ENCODE measurements around the gene MACO1. TPM values are rescaled to one million over a fixed set of nuclear protein-coding genes. Genes with fewer than 3 reads are reported as not detected.

The MACO1 gene
- total RNA-seq, 1 donor from 2014 or later: 31.5 TPM

DNA sequence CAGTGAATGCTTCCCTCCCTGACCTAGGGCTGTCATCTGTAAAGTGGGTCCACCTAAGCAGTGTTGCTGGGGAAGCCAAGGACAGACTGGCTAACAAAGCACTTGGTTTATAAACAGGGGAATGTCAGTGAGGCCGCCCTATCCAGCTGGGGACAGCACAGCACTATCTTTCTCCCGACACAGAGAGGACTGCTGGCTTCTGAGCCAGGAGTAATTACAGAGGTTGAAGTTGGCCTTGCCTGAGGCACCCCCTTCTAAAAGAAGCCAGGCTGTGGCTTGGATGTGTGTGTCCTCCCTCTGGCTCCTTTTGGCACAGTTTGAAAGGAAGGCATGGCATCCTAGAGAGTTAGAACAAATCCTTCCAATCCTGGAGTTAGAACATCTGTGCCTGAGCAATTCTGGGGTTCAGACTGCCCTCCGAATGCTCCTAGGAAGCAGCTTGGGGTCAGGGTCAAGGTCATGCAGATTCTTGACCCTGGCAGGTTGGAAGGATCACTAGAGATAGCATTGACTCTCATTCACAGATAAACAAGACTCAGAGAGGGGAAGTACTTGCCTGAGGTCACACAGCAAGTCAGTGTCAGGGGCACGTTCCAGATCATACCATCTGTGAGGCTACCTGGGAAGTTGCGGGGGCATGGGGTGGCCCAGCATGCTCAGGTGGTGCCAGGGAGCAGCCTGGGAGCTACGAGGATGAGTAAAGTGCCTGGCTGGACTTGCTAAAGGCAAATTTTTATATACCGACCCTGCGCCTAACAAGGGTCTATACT, 111.4 kb downstream of the MACO1 start:
- no peaks in the 10 kb centered on the region for H3K9me3 Mint-ChIP-seq (ENCODE audit: low read depth)
- H3K27ac Mint-ChIP-seq: no peak overlapping the region
- peak overlapping the region; percentile 62 for H3K4me3 Mint-ChIP-seq (ENCODE audit: low read depth)
- peaks cover 7% of the 10 kb centered on the region for H3K4me1 Mint-ChIP-seq (ENCODE audit: low read depth)
- H3K27me3 Mint-ChIP-seq: peaks cover 3% of the 10 kb centered on the region
- TF ChIP-seq, protein P1, sequence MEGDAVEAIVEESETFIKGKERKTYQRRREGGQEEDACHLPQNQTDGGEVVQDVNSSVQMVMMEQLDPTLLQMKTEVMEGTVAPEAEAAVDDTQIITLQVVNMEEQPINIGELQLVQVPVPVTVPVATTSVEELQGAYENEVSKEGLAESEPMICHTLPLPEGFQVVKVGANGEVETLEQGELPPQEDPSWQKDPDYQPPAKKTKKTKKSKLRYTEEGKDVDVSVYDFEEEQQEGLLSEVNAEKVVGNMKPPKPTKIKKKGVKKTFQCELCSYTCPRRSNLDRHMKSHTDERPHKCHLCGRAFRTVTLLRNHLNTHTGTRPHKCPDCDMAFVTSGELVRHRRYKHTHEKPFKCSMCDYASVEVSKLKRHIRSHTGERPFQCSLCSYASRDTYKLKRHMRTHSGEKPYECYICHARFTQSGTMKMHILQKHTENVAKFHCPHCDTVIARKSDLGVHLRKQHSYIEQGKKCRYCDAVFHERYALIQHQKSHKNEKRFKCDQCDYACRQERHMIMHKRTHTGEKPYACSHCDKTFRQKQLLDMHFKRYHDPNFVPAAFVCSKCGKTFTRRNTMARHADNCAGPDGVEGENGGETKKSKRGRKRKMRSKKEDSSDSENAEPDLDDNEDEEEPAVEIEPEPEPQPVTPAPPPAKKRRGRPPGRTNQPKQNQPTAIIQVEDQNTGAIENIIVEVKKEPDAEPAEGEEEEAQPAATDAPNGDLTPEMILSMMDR (IDR thresholded peaks at IDR 0.05; ENCODE audit: unreplicated experiment): no peak
- no peaks in the 10 kb centered on the region for H3K36me3 Mint-ChIP-seq (ENCODE audit: insufficient read depth)
- no peak for DNase-seq (ENCODE audit: low spot score, unreplicated experiment)

DNA sequence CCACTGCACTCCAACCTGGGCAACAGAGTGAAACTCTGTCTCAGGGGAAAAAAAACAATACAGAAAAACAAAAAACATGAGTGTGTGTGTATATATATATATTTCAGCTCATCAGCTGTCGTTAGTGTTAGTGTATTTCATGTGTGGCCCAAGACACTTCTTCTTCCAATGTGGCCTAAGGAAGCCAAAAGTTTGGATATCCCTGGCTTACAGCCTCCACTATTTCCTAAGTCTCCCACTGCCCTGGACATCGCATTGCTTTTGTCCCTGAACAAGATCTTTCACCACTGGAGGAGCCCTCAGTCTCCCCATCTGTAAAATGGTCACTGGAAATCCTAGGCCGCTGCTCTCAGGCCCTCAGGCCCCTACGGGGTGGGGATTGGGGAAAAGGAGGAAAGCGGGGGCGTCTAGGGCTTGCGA, 112.3 kb downstream of the MACO1 start:
- DNase-seq (ENCODE audit: low spot score, unreplicated experiment): no peak
- Mint-ChIP-seq H3K9me3 (ENCODE audit: low read depth) (no peaks in the 10 kb centered on the region), H3K4me1 (ENCODE audit: low read depth) (peaks cover 6% of the 10 kb centered on the region), H3K36me3 (ENCODE audit: insufficient read depth) (no peaks in the 10 kb centered on the region), H3K4me3 (ENCODE audit: low read depth) (peak overlapping the region; percentile 62), H3K27me3 (peaks cover 3% of the 10 kb centered on the region), H3K27ac (no peak overlapping the region)
- TF ChIP-seq, protein P1 (IDR thresholded peaks at IDR 0.05; ENCODE audit: unreplicated experiment): no peak

DNA sequence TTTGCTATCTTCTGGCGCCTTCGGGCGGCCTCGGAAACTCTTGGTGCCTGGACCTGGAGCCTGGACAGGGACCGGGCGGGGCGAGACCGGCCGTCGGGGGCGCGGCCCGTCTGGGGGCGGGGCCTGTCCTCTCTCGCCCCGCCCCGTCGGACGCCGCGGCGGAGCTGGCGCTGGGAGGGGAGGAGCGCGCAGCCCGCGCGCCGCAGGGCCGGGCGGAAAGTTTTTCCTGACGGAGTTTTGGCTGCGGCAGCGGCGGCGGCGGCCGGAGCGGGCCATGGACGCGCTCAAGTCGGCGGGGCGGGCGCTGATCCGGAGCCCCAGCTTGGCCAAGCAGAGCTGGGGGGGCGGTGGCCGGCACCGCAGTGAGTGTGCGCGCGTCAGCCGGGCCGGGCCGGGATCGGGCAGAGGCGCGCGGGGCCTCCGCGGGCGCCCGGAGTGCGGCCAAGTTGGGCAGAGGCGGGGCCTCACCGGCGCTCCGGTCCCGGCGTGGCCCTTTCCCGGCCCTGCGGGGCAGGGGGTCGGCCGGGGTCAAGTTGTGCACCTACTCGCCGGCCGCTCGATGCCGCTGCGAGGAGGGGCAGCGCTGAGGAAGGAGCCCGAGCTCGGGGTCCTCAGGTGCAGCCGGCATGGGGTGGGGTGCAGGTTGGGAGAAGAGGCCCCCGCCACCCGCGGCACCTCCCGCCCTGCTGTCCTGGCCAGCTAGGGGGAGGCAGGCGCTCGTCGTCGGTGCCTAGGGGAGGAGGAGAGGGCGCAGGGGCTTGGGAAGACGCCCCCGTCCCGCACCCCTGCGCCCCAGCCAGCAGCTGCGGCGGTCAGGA, 112.9 kb downstream of the MACO1 start, which contains the start of gene LDLRAP1:
Gene LDLRAP1, plus strand, starts transcription at position 182 of the 818 bp plus-strand sequence. Its CDS starts 93 bp downstream, at position 275.
- no peaks in the 10 kb centered on the region for H3K9me3 Mint-ChIP-seq (ENCODE audit: low read depth)
- H3K27me3 Mint-ChIP-seq: peaks cover 3% of the 10 kb centered on the region
- no peak within 1 kb of the TSS for H3K27ac Mint-ChIP-seq
- TF ChIP-seq, protein P1 (IDR thresholded peaks at IDR 0.05; ENCODE audit: unreplicated experiment): no peak
- H3K36me3 Mint-ChIP-seq (ENCODE audit: insufficient read depth): no peaks in the 10 kb centered on the region
- peaks cover 6% of the 10 kb centered on the region for H3K4me1 Mint-ChIP-seq (ENCODE audit: low read depth)
- peak within 1 kb of the TSS; percentile 68 for H3K4me3 Mint-ChIP-seq (ENCODE audit: low read depth)
- peak; percentile 57 for DNase-seq (ENCODE audit: low spot score, unreplicated experiment)

DNA sequence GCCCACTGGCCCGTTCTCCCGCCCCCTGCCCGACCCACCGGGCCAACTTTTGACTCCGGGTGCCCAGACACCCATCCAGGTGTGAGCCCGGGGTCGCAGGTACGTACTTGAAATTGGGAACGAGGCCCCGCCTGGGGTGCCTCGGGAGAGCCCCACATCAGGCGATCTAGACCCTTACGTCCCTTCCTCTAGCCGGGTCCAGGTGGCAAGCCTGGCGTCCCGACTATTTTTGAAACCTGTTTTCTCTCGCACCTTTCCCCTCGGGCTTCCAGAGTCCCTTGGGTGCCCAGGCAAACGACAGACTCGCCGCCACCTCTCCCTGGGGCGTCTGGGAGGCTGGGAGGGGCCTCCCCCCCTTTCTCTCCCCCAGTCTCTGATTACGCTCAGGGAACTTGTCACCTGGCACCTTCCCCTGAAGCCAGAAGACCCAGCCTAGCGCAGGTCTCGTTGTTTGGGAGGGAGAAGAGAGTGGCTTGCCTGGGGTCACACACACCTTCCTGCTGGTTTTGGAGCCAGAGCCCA, 113.6 kb downstream of the MACO1 start:
- TF ChIP-seq, protein P1 (IDR thresholded peaks at IDR 0.05; ENCODE audit: unreplicated experiment): no peak
- H3K4me1 Mint-ChIP-seq (ENCODE audit: low read depth): peaks cover 6% of the 10 kb centered on the region
- peaks cover 3% of the 10 kb centered on the region for H3K27me3 Mint-ChIP-seq
- no peak for DNase-seq (ENCODE audit: low spot score, unreplicated experiment)
- no peaks in the 10 kb centered on the region for H3K9me3 Mint-ChIP-seq (ENCODE audit: low read depth)
- no peaks in the 10 kb centered on the region for H3K36me3 Mint-ChIP-seq (ENCODE audit: insufficient read depth)
- H3K4me3 Mint-ChIP-seq (ENCODE audit: low read depth): peak overlapping the region; percentile 68
- H3K27ac Mint-ChIP-seq: no peak overlapping the region

DNA sequence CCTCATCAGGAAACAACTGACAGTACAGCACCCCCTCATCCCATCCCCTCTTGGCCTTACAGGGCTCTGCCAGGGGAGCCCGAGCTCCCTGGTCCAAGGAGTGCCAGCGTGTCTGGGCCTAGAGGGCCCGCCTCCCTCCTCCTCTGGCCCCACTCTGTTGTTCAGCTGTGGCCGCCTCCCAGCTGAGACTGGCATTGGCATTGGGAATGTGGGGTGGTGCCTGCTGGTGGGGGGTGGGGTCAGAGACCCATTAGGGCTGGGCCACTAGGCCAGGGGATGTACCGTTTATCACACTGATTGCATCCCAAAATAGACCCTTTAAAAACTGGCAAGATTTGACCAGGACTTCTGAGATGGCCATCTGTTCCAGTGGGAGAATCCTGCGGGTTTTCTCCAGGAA, 114.1 kb downstream of the MACO1 start:
- H3K4me1 Mint-ChIP-seq (ENCODE audit: low read depth): peaks cover 6% of the 10 kb centered on the region
- DNase-seq (ENCODE audit: low spot score, unreplicated experiment): no peak
- peaks cover 3% of the 10 kb centered on the region for H3K27me3 Mint-ChIP-seq

More for the DNA sequence above, 114.1 kb downstream of the MACO1 start:
- H3K36me3 Mint-ChIP-seq (ENCODE audit: insufficient read depth): no peaks in the 10 kb centered on the region
- H3K9me3 Mint-ChIP-seq (ENCODE audit: low read depth): no peaks in the 10 kb centered on the region
- no peak overlapping the region for H3K27ac Mint-ChIP-seq
- H3K4me3 Mint-ChIP-seq (ENCODE audit: low read depth): peak overlapping the region; percentile 68
- TF ChIP-seq, protein P1 (IDR thresholded peaks at IDR 0.05; ENCODE audit: unreplicated experiment): no peak

All from progenitor cell of endocrine pancreas (in vitro differentiated cells).